ENCODE measurements around the gene PRKCA.
A peak's percentile ranks its signal among the peaks of the same experiment; 100 is the strongest.
"Not testable (repeated sequence)": the region's sequence is repeated elsewhere in the genome, so short reads cannot be mapped to it uniquely, and the experiment has no call there.

Gene PRKCA

DNA sequence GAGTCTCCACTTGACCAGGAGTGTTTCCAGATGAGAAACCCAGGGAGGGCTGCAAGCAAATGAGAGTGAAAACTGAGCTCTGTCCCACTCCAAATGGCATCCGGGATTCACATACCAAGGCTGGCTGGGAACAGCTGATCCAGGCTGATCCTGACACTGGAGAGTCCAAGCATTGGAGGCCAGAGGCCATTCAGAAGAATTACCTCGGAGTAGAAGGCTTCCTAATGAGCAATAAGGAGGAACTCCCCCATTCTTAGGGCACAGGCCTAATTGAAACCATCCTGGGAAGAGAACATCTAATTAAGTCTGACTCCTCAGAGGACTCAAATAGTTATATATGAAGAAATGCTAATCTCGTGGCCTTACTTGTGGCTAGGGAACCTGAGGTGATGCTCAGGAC is 142.8 kb downstream of the PRKCA start:
- no peak for DNase-seq

DNA sequence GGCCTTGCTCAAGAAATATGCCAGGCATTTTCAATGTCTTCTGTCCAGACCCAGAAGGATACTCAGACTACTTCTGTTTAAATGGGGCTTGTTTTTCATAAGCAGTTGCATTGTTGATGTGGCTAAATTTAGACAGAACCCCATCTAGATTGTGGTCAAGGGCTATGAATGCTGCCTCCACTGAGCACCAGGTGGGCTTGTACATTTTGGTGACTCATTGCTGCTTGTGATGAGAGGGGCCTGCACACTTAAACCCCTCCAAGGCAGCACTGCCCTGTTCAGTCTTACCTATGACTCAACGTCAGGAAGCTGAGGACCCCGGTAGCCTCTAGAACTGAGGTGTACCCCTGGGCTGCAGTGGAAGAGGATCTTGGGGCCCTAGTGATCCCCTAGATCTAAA is 144.0 kb downstream of the PRKCA start:
- no peak for DNase-seq

DNA sequence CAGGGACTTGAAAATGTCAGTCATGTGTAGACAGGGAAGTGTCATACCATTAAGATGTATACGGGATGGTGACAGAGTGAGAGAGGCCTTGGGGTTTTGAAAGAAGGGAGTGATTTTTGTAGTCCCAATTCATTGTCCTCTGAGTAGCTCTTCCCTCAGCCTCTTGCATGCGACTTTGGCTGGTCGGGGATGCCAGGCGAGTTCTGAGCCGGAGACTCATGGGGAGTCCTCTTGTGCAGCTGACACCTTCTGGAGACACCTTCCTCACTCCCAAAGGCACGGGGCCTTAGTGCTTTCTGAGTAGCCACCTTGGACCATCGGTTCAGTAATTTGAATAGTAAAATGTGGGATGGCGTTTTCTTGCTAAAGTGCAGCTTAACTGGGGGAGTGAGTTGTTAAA is 144.7 kb downstream of the PRKCA start:
- DNase-seq, result no peak

DNA sequence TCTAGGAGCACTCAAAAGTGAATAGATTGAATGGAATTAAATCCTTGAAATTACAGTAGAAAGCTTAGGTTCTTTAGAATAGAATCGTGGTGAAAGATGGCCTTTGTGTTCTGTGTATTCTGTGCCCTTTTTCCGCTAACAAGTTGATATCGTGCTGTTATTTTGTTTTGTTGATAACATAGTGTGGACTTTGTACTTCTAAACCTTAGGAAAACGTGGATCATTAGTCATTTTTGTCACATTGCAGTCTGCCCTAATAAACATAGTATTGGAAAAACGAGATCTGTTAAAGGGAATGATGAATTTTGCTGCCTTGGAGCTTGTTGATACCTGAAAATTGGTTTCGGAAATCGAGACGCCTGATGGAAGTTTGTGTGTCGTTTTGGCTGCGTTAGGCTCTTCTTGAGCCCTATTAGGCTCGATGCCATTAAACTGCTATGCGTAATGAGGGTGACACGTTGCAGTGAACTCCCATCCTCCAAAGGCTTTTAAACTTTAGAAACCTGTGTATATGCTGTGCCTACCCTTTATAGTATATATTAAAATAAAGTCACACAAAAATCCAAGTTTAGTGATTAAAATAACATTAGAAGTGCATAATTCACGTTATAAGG is 145.7 kb downstream of the PRKCA start:
- no peak for DNase-seq

DNA sequence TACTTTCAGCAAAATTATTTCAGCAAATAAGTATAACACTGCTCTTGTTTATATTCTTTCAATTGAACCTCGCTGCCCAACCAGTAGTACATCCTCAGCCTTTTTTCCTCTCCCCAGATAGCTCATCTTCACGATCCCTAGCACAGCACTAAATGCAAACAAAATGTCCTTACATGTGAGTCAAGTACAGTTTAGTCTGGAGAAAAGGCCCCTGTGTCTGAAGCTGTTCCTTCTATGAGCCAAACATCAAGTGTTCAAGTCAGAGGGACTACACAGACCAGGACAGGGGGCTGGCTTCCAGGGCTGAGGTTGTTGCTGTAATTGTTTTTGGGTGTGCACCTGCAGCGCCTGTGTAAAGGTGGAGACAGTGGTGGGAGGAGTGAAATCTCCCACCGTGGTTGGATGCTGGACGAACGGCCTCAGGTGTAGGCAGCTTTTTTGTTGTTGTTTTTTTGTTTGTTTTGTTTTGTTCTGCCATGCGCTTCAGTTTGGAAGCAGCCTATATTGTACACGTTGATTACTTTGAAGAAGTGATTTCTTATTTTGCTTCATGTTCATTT is 147.1 kb downstream of the PRKCA start:
- DNase-seq, result no peak

DNA sequence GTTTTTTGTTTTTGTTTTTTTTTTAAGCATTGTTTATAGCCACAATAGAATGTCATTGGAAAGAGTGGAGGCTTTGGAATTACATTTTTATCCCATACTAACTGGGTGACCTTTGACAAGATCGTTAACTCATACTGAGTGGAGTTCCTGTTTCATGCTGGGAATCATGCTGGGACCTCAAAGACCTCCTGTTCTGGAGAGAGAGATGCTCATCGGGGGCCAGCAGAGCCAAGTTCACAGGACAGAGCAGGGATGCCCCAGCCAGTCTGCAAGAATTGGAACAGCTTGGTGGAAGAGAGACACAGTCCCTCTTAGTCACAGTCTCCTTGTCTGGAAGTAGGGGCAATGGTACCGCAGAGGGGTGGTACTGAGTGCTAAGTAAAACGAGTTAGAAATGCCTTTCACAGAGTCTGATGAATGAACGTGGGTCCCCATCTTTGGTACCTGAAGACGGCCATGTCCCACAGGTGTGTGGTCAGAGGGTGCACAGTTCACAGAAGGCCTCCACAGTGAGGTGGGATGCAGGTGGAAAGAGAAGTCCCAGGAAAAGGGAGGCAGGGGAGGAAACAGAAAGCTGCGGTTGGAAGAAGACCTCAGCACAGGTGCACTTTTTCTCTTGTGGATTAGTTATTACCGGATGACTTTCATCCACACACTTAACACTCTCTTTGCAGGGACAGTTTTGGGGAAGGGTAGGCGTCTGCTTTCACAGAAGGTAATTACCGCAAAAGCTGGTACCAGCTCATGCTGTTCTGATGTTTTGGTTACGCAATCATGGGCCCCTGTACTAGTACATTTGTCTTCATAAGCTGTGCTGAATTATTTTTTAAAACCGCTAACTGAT is 147.8 kb downstream of the PRKCA start:
- DNase-seq, result no peak

DNA sequence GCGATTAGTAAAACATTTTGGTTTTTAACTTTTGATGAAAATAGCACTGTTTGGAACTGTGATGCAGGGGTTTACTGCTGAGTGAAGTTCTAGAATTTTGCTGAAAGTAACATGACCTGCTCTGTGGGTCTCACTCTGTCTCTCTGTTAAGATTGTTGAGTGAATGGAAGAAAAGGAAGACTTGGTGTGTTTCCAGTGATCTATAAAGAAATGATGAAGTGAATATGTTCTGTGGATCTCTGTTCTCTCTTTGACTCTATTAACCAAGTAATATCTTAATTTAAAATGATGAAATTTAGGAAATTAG is 148.4 kb downstream of the PRKCA start:
- DNase-seq, result no peak

DNA sequence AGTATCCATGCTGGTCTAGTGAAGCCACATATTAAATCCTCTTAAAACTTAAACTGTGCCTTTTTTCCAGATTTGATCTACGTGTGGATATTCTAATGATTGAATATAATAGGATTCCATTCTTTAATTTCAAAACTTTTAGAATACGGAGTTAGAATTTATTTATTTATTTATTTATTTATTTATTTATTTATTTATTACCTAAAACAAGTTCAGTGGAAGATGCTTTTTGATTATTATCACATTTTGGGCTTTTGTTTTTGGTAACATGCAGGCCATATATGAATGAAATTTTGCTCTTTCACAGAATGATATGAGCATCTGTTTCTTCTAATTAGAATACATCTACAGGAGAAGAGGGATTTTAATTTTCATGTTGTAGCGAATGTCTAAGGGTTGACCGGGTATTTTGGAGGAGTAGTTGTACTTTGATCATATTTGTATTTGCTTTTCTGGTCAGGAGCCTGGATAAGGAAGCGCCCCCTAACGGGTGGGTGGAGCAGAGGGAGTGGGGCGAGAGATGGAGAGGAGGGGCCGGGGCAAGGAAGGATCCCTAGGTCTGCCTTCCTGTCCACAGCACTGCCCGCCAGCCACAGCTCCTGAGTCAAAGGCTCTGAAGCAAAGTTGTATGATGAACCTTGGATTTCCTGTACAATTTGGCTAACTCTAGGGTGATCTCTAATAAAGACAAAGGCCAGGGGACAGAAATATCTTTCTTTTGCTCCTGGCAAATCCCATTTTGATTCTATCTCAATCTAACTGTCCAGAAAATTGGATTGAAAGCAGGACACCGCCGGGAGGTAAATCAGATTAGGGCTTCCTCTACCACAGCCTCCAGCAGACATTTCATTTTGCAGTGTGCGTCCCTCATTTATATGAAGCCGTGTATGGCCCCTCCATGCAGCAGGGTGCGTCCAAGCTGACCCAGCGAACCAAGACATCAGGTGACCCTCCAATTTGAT is 149.1 kb downstream of the PRKCA start:
- no peak for DNase-seq

DNA sequence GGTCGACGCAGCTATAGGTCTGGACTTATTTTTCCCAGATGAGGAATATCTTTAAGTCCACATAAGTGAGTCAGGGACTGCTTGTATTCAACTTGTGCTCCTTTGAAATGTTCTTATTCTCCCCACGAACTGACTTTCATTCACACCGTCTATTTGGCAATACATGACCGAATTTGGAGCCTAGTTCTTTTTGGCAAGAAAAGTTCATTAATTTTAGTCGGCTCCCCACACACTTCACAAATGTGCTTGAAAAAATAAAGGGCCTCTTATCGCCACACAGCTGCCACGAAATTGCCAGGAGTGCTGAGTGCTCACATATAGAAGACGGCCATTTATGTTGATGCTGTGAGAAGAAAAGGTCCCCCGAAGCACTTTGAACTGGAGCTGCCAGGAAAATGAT is 152.6 kb downstream of the PRKCA start:
- DNase-seq, result no peak

DNA sequence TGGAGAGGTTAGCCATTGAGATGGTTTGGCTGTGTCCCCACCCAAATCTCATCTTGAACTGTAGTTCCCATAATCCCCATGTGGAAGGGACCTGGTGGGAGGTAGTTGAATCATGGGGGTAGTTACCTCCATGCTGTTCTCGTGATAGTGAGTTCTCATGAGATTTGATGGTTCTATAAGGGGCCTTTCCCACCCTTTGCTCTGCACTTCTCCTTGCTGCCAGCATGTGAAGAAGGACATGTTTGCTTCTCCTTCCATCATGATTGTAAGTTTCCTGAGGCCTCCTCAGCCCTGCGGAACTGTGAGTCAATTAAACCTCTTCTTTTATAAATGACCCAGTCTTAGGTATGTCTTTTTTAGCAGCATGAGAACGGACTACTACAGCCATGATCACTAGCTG is 155.1 kb downstream of the PRKCA start:
- DNase-seq, result not testable (repeated sequence)

DNA sequence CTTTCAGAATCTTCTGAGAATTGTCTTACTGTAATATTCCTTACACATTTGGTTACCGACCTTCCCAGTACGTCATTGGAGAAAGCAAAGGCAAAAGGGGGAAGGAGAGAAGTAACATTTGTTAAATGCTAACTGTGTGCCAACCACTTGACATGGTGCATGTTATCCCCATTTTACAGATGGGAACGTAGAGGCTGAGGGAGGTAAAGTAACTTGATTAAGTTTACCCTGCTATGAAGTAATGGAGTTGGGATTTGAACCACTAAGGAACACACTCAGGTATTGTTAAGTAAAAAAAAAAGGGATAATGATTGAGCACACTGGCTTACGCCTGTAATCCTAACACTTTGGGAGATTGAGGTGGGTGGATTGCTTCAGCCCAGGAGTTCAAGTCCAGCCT is 156.4 kb downstream of the PRKCA start:
- DNase-seq, result no peak

DNA sequence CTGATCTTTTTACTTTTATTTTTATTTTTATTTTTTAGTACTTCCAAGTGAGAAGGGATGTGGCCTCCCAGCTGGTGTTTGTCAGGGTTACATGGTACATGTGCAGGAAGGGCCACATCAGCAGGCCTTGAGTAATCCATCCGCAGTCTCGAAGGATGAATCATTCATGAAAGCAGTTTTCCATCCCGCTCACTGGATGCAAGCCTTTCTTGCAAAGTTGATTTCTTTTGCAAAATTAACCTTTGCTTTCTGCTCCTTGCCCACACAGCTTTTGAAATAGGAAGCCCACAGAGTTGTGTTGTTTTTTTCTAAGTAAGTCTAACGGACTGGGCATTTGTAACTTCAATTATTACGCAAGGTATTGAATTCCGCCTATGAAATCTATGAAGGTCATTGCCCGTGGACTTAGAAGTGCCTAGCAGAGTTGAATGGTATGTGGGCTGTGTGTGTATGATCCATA is 157.4 kb downstream of the PRKCA start:
- DNase-seq, result peak; percentile 55

DNA sequence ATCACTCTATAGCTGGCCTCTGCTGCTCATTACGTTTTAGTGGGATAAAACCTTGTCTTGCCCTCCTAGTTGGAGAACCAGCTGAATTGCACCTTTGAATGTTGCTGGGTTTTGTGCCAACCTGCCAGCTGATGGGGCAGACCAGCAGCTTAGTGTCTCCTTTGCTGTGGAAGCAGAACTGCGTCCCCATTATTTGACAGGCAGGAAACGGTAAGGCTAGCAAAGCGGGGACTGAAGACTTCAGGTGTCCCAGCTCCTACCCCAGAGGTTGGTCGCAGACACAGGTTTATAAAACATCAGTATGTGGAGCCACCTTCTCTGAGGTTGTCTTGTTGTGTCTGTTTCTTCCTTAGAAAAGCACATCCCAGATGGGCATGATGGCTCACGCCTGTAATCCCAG is 158.1 kb downstream of the PRKCA start:
- no peak for DNase-seq

DNA sequence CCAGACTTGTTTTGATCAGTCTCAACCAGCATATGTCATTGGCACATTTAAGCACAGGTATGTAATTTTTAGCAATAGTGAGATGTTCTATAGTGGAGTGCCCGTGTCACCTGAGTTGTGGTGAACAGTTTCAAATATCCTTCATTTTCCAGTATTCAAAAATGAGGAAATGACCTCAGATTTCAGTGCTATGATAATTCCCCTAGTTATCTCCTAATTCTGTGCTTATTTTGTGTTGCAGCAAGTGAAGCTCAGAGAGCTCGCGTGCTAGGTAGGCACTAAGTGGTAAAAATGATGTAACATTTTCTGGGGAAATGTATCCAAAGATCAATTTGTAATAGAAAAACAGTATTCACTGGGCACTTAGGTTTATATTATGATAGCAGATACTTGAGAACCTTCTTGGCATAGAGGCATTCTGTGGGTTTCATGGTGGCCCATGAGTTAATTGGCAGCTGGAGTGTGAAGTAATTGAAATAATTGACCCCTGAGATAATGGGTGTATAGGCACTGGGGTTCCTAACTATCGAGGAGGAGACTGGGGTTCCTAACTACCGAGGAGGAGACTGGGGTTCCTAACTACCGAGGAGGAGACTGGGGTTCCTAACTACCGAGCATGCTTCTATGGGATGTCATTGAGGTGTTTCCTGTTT is 159.1 kb downstream of the PRKCA start:
- no peak for DNase-seq

DNA sequence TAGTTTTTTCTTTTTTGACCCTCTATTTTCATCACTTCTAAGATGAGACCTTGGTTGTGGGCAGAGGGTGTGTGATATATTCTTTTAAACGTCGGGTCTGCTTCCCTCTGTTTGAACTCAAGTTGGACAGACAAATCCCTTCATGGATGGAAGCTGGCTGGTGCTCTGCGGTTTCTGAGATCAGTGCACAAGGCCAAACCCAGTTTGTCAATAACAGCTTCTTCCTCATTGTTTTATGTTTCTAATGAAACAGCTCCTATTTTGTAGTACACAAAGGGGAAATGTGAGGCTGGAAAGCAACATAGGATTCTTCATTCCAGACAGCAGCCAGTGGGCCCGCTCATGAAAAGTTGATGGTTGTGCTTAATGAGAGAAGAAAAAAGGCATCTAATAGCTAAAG is 159.6 kb downstream of the PRKCA start:
- DNase-seq, result no peak

DNA sequence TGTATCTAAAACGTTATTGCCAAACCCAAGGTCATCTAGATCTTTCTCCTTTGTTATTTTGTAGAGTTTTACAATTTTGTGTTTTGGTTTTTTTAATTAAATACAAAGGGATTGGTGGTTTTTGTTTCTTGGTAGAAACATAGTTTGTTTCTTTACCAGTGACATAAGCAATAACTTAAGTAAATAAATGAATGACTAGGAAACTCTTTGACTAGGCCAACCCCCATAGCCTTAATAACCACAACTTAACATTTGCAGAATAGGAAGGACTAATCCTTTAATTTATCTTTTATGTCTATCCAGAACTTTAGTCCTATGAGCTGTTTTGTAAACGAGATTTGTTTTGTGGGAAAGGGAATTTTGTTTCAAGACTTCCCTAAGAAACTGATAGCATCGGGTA is 162.5 kb downstream of the PRKCA start:
- no peak for DNase-seq

DNA sequence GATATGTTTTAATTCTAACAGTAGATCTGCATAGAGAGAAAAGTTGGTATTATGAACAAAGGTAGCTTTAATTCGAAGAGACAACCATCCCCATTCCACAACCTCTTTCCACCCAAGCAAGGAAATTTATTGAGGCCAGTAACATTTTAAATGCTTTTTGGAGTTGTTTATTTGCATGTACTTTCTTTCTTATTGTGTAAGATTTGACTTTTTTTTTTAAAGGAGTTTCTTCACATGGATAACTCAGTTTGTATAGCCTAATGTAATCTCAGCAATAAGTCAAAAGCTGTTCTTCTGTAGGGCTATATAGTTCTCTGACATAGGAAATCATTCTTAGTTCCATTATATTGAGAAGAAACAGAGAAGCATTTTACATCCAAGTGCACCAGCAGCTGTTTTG is 163.3 kb downstream of the PRKCA start:
- DNase-seq, result no peak

DNA sequence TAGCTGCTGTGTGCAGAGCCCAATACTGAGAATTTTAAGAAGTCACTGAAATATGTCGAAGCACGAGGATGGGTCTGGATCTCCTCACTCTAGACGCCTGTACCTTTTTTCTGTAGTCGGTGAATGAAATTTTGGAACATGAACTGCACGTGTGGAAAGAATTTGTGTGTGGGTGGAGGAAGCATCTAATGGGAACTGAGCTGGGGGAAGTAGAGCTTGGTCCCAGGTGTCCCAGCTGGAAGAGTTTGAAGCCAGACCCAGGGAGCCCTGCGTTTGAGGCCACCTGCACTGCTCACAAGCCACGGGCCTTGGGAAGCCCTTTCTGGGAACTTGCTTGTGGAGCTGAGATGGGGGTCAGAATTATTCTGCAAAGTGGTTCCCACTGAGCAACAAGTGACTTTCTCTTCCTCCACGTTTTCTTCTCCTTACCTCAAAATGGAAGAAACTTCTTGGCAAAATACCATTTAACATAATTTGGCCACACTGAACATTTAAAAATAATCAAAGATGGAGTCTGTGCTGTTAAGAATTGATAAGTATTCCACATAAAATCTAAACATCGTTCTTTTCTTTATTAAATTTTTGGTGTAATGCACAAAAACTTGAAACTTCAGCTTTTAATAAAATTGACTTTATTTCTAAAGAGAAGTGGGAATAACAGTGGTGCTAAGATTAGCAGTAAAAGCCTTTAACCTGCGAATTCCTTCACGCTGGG is 163.8 kb downstream of the PRKCA start:
- DNase-seq, result no peak

DNA sequence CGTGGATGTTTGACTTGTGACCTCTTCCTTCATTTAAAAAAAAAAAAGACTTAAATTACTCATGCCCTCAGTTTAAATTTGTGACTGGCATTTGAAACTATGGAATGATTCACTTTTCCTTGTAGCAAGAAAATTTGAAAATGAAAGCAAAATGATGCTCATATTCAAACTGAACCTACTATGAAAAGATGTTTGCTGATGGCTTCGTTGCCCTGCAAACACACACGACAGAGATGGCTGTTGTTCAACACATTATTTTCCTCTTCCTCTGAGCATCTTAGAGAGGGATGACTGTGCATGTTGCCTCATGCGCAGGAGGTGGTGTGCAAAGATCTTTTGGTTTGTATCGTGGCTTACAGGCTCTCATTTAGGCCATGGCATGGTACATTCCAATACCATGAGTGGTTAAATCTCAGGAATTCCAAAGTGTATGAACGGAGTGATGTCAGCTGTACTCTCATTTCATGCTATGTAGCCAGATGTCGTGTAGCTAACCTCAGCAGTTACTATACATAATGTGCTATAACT is 164.5 kb downstream of the PRKCA start:
- peak; percentile 75 for DNase-seq

DNA sequence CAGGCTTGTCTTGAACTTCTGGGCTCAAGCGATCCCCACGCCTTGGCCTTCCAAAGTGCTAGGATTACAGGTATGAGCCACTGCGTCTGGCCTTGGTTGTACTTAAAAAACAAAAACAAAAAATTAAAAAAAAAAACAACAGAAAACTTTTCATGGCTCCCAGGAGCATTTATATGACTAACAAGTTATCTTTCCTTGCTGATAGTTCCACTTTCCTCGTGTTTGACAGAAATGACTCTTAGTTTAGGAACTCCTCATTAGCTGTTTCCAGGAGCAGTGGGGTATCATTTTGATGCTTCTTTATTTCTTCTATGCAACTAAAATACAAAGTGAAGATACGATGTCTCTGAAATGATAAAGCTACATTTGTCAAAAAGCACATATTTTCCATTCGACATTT is 165.4 kb downstream of the PRKCA start:
- DNase-seq, result no peak

DNA sequence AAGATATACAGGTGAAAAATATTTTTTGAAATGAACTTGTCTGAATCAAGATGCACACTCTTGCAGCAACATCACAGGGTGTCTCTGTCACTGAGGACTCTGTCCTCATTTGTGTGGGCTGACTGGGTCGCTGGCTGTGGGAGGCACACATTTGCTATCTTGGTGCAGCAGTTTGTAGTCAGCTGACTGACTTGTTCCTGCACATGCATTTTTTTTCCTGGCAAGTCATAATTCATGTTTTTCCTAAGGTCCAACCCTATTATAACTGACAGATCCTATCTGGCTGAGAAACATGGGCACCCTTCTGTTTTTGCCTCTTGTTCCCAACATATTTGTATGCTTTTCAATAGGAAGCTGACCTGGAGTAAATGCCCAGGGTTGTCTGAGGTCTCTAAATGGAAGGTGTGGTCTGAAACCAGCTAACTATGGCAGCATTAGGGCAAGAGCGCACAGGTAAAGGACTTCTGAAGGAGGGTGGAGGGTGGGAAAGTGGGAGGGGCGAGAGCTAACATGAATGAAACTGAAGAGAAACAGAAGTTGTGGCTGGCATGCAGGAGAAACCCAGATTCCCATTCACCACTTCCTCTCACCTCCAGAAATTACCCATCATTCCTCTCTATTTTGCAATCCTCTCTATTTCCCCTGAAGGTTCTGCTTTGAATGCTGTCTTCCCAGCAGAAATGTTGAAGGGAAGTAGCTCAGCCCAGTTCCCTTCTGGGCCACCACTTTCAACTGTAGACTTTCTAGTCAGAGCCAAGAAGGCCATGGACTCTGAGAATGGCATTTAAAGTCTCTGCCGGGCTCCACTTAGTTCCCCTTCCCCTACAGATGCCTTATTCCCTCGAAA is 166.1 kb downstream of the PRKCA start:
- peak; percentile 19 for DNase-seq
